CD4-positive, alpha-beta T cell treated with Interferon gamma for 1 hour (primary cell): ENCODE data around the gene EFTUD2.

Experiments
- DNase-seq: peaks from one replicate; pipeline ENCODE4 v3.0.0-alpha.2; 2020

Gene EFTUD2

GRCh38 chr17:44804302-44805089 is 94.7 kb downstream of the EFTUD2 start:
- DNase-seq, result no peak

- DNase-seq, result no peak
These were observed 97.4 kb downstream of the EFTUD2 start for GRCh38 chr17:44801880-44802279.
